Nasal cavity respiratory epithelium epithelial cell of viscerocranial mucosa (primary cell): Measurements from ENCODE around the gene ROBO3. TPM values are rescaled to one million over a fixed set of nuclear protein-coding genes. Genes with fewer than 3 reads are reported as not detected.

Experiments used
- total RNA-seq: library from RNA; depleted of rRNA; stranded (reverse); fragments of >200 nt; gene quantifications from 2 replicates; pipeline ENCODE4 v1.2.3, GENCODE V29; 2014

Gene ROBO3
- 8.5 and 56.0 TPM in 2 replicates for total RNA-seq

GRCh38 chr11:124865181-124865901 is at the start of gene ROBO3:
Gene ROBO3, plus strand, starts transcription at chr11:124865432. Its CDS starts 146 bp downstream, at chr11:124865578.

GRCh38 chr11:124897674-124898262 is 32.5 kb downstream of the ROBO3 start, which contains the start of gene ROBO4:
Gene ROBO4, minus strand, starts transcription at chr11:124897865. Its CDS starts 70 bp downstream, at chr11:124897795.

GRCh38 chr11:124918950-124919349 is 53.7 kb downstream of the ROBO3 start, which contains the start of gene HEPN1:
Gene HEPN1, plus strand, starts transcription at chr11:124919250.

Other genes with a start within 250 kb of the ROBO3 start
- gene TBRG1, start 242.6 kb upstream of the ROBO3 start, total RNA-seq: 28.4 and 38.9 TPM in 2 replicates
- gene SIAE, start 191.7 kb upstream of the ROBO3 start, total RNA-seq: 10.3 and 31.5 TPM in 2 replicates
- gene SPA17, start 191.5 kb upstream of the ROBO3 start, total RNA-seq: 2.4 and 4.1 TPM in 2 replicates
- gene NRGN, start 125.5 kb upstream of the ROBO3 start, total RNA-seq: not detected in 2 replicates
- under 0.01 and 1.3 TPM in 2 replicates for gene VSIG2, start 113.2 kb upstream of the ROBO3 start, total RNA-seq
- under 0.01 and 0.07 TPM in 2 replicates for gene ESAM, start 103.1 kb upstream of the ROBO3 start, total RNA-seq
- gene MSANTD2, start 65.0 kb upstream of the ROBO3 start, total RNA-seq: 1.7 and 5.5 TPM in 2 replicates
- under 0.01 TPM in 1 of 2 replicates, not detected in the other for gene ROBO4, start 32.4 kb downstream of the ROBO3 start, total RNA-seq
- not detected in 2 replicates for gene HEPN1, start 53.8 kb downstream of the ROBO3 start, total RNA-seq
- not detected in 2 replicates for gene HEPACAM, start 70.6 kb downstream of the ROBO3 start, total RNA-seq
- 1.00 and 3.1 TPM in 2 replicates for gene CCDC15, start 88.8 kb downstream of the ROBO3 start, total RNA-seq
- 26.7 and 39.7 TPM in 2 replicates for gene SLC37A2, start 197.9 kb downstream of the ROBO3 start, total RNA-seq
- gene TMEM218, start 246.2 kb downstream of the ROBO3 start, total RNA-seq: 21.3 and 36.6 TPM in 2 replicates